ENCODE results near the gene KCNQ1. TPM values are rescaled to one million over a fixed set of nuclear protein-coding genes. Genes with fewer than 3 reads are reported as not detected.

Gene KCNQ1
- total and polyA plus RNA-seq, 9 of the 15 experiments (the other 6 are each of a cell fraction or from before 2014, with no cell fraction given) = 0.44 TPM; not detected in 8

GRCh38 chr11:2713094-2713493, 268.3 kb downstream of the KCNQ1 start:
- Histone ChIP-seq H3K9me3 (replicated peaks; ENCODE audit: control insufficient read depth, insufficient read depth, low read depth, low read length) (no peaks in the 10 kb centered on the region; the same call in 1 of the 2 replicates), H3K4me3 (no peak overlapping the region), H3K9me1 (ENCODE audit: control insufficient read depth, insufficient read depth, low read length) (no peaks in the 10 kb centered on the region), H3K9ac (ENCODE audit: insufficient read depth in 1 of 2, low read depth in 2 of 2, low read length in 2 of 2) (no peak overlapping the region), H3K27ac (ENCODE audit: extremely low read depth, low read depth, low read length) (no peak overlapping the region), H3K4me1 (replicated peaks in 1 of 2; ENCODE audit: control insufficient read depth in 2 of 2, insufficient read depth in 2 of 2, low read length in 2 of 2) (peaks cover 0 to 12% of the 10 kb centered on the region in 2 experiments; a peak in 4 of 5 replicates), H4K20me1 (replicated peaks; ENCODE audit: control insufficient read depth, insufficient read depth, low read length) (0 out of 2 replicates have a peak, but pooled peaks cover 2% of the 10 kb centered on the region), H3K79me2 (ENCODE audit: control insufficient read depth, insufficient read depth, low read length) (no peaks in the 10 kb centered on the region), H3K27me3 (ENCODE audit: control insufficient read depth in 2 of 2, insufficient read depth in 2 of 2, low read length in 2 of 2) (peaks cover 2 to 48% of the 10 kb centered on the region in 2 experiments; a peak in 3 of 5 replicates), H3K36me3 (ENCODE audit: control insufficient read depth, insufficient read depth, low read length) (no peaks in the 10 kb centered on the region), H2AFZ (ENCODE audit: low read depth, low read length) (no peak overlapping the region), H3K4me2 (ENCODE audit: insufficient read depth, low read length) (no peak overlapping the region)
- ATAC-seq (no peak), FAIRE-seq (no peak), DNase-seq (ENCODE audit: extremely low read depth in 1 of 4, low spot score in 3 of 4) (no peak)
- BruUV-seq (replicated peaks) = no TSS peak
- intact Hi-C loops (cut with micrococcal nuclease) (no loop called here), in situ Hi-C loops (cut with MboI) (no loop called here)
- CTCF ChIA-PET (ENCODE audit: low intra/inter-chr PET ratio) = no interaction called here
- WGBS (ENCODE audit: insufficient coverage, low coverage, missing lambda C conversion rate) = 26% methylated on average over 12 of the region's 12 CpGs
- POLR2A ChIA-PET = interaction anchor here (0.6 to 2.1 kb wide), 3 partner anchors 11 to 13 kb away, joined by 3 to 14 read pairs (median 3); partner anchors contain the start of gene KCNQ1OT1
- no peak for TF ChIP-seq ZNF24 (IDR thresholded peaks at IDR 0.05)
- no peak for TF ChIP-seq CTCF (IDR thresholded peaks at IDR 0.05 in 2 of 3, conservative IDR thresholded peaks at IDR 0.05 in 1 of 3; ENCODE audit: insufficient read depth in 2 of 3, low read depth in 1 of 3, low read length in 3 of 3)
- no peak for TF ChIP-seq CEBPZ (IDR thresholded peaks at IDR 0.05; ENCODE audit: borderline replicate concordance, low read depth, low read length)
